ENCODE results near the gene IVD. TPM values are rescaled to one million over a fixed set of nuclear protein-coding genes. Genes with fewer than 3 reads are reported as not detected.

Gene IVD
- total and polyA plus RNA-seq, 2 experiments from 2014 or later = 96.1 to 114 TPM

DNA sequence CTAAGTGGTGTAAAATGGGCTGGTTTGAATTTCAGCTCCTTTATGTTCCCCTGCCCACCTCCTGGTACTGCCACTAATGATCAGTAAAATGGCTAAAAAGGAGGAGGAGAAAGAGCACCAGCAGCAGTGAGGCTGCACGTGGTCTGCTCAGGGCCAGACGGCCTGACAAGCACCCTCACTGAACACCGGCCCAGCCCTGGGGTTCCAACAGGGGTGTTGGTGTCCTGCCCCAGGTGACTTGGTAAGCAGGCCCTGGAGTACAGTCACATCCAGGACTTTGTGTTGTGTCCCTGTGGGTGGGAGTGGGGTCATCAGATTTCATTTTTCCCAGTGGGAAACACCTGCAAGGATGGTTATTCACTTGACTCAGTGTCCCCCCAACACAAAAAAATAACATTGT, 40.5 kb downstream of the IVD start:
- Histone ChIP-seq H3K36me3 (no peaks in the 10 kb centered on the region), H3K4me3 (no peak overlapping the region), H3K27me3 (no peaks in the 10 kb centered on the region), H3K27ac (no peak overlapping the region), H3K9me3 (ENCODE audit: low read depth) (no peaks in the 10 kb centered on the region), H3K4me1 (ENCODE audit: low read depth) (peaks cover 5% of the 10 kb centered on the region)
- TF ChIP-seq, protein P1, sequence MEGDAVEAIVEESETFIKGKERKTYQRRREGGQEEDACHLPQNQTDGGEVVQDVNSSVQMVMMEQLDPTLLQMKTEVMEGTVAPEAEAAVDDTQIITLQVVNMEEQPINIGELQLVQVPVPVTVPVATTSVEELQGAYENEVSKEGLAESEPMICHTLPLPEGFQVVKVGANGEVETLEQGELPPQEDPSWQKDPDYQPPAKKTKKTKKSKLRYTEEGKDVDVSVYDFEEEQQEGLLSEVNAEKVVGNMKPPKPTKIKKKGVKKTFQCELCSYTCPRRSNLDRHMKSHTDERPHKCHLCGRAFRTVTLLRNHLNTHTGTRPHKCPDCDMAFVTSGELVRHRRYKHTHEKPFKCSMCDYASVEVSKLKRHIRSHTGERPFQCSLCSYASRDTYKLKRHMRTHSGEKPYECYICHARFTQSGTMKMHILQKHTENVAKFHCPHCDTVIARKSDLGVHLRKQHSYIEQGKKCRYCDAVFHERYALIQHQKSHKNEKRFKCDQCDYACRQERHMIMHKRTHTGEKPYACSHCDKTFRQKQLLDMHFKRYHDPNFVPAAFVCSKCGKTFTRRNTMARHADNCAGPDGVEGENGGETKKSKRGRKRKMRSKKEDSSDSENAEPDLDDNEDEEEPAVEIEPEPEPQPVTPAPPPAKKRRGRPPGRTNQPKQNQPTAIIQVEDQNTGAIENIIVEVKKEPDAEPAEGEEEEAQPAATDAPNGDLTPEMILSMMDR (IDR thresholded peaks at IDR 0.05; ENCODE audit: low read depth, low read length) = no peak
- no peak for DNase-seq (ENCODE audit: low read depth in 1 of 2, low spot score in 1 of 2)

DNA sequence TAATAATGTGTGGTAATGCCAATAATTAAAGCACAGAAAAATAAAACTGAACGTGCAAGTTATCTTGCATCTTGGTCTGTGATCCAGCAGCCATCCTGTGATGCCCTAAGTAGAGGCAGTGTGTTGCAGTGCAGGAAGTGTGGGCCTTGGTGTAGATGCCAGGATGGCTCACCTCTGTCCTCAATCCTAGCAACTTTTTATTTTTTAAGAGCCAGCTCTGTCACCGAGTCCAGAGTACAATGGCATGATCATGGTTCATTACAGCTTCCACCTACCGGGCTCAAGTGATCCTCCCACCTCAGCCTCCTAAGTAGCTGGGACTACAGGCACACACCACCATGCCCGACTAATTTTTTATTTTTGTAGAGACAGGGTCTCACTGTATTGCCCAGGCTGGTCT, 42.8 kb downstream of the IVD start:
- TF ChIP-seq, protein P1 (IDR thresholded peaks at IDR 0.05; ENCODE audit: low read depth, low read length) = no peak
- H3K4me1 ChIP-seq (ENCODE audit: low read depth) = no peaks in the 10 kb centered on the region
- H3K9me3 ChIP-seq (ENCODE audit: low read depth) = no peaks in the 10 kb centered on the region
- no peak overlapping the region for H3K4me3 ChIP-seq
- H3K27me3 ChIP-seq = no peaks in the 10 kb centered on the region
- H3K36me3 ChIP-seq = no peaks in the 10 kb centered on the region
- no peak overlapping the region for H3K27ac ChIP-seq
- DNase-seq (ENCODE audit: low read depth in 1 of 2, low spot score in 1 of 2) = no peak

DNA sequence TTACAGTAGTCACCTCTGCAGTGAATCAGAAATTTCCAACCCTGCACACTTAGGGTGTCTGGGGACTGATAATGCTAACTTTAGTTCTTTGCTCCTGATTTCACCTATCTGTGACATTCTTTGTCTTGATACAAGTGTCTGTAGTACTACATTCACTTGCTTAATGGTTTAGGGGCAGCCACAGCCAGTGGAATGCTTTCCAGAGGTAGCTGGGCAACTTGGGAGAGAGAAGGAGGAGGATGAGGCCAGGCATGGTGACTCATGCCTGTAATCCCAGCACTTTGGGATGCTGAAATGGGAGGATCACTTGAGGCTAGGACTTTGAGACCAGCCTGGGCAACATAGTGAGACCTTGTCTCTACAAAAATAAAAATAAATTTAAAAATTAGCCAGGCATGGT, 43.7 kb downstream of the IVD start:
- Histone ChIP-seq H3K9me3 (ENCODE audit: low read depth) (no peaks in the 10 kb centered on the region), H3K27ac (no peak overlapping the region), H3K27me3 (no peaks in the 10 kb centered on the region), H3K4me3 (no peak overlapping the region), H3K4me1 (ENCODE audit: low read depth) (no peaks in the 10 kb centered on the region), H3K36me3 (no peaks in the 10 kb centered on the region)
- DNase-seq (ENCODE audit: low read depth in 1 of 2, low spot score in 1 of 2) = peak in 1 of 2 donors; percentile 40
- TF ChIP-seq, protein P1 (IDR thresholded peaks at IDR 0.05; ENCODE audit: low read depth, low read length) = no peak

DNA sequence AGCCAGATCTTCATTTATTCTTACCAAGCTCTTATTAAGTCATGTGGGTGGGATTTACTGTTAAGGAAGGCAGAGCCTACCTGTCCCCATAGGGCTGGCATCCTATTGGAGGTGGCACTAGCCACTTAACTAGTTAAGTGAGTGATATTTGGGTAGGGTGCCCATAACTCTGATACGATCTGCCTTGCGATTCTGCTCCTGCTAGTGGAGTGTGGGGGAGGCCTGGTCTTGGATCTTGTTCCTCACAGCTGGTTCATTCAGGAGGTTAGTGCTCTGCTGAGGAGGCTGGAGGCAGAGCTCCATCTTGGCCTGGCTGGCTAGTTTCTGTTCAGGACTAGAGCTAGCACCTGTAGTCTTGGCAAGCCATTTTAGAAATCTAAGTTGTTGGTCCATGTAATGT, 44.5 kb downstream of the IVD start:
- no peaks in the 10 kb centered on the region for H3K27me3 ChIP-seq
- TF ChIP-seq, protein P1 (IDR thresholded peaks at IDR 0.05; ENCODE audit: low read depth, low read length) = no peak
- H3K9me3 ChIP-seq (ENCODE audit: low read depth) = no peaks in the 10 kb centered on the region
- no peak overlapping the region for H3K4me3 ChIP-seq
- peaks cover 7% of the 10 kb centered on the region for H3K4me1 ChIP-seq (ENCODE audit: low read depth)
- DNase-seq (ENCODE audit: low read depth in 1 of 2, low spot score in 1 of 2) = no peak
- no peaks in the 10 kb centered on the region for H3K36me3 ChIP-seq
- H3K27ac ChIP-seq = no peak overlapping the region

DNA sequence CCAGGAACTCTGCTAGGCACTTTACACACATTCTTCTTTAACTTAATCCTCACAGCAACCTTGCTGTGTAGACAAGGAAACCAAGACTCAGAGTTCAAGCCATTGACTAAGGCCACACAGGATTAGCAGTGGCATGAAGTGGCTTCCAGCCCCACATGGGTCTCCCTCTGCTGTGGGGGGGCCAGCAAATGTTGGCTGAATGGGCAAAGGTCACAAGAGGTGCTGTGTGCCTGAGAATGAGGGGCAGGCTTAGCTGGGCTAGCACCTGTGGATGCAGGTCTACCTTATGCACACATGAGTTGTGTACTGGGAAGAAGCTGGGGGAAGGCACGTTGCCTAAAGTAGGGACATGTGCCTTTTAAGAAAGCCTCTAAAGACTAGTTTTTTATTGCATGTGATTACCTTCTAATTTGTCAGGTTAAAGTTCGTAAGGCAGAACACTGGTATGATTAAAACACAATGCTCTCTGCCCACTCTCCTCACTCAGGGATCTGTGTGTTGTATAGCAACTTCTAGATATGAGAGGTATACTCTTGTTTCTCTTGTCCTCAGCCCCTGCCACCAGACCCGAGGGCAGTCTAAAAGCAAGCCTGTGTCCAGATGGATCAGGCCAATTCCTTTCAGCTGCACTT, 46.0 kb downstream of the IVD start:
- H3K4me1 ChIP-seq (ENCODE audit: low read depth) = peaks cover 8% of the 10 kb centered on the region
- DNase-seq (ENCODE audit: low read depth in 1 of 2, low spot score in 1 of 2) = no peak

More for the DNA sequence above, 46.0 kb downstream of the IVD start:
- no peak overlapping the region for H3K4me3 ChIP-seq
- no peaks in the 10 kb centered on the region for H3K9me3 ChIP-seq (ENCODE audit: low read depth)
- no peak overlapping the region for H3K27ac ChIP-seq
- H3K27me3 ChIP-seq = no peaks in the 10 kb centered on the region
- TF ChIP-seq, protein P1 (IDR thresholded peaks at IDR 0.05; ENCODE audit: low read depth, low read length) = no peak
- no peaks in the 10 kb centered on the region for H3K36me3 ChIP-seq

All from cardiac muscle cell (in vitro differentiated cells and primary cell).